GM12878 (cell line): ENCODE results near the gene PLXNA4. TPM values are rescaled to one million over a fixed set of nuclear protein-coding genes. Genes with fewer than 3 reads are reported as not detected.

Source experiments
- ATAC-seq: fragments of 200-7000 bp; cut with Tn5 transposase; 3 replicates; pipeline ENCODE4 v1.9.1; 2020; ENCODE audit warnings: mild to moderate bottlenecking, moderate library complexity
- BruUV-seq: library from RNA; stranded (reverse); fragments of 400-500 nt; replicated peaks from 2 replicates; lab custom pipeline; 2021; lab: Mats Ljungman, UMichigan
- CTCF ChIA-PET: fragments of 300-600 bp; sonication (Branson Sonifier 250); formaldehyde crosslinking; extraction: SDS; loops from one replicate; lab custom pipeline; 2021; ENCODE audit warnings: inconsistent platforms; lab: Yijun Ruan, JAX
- POLR2A ChIA-PET: fragments of 350-600 bp; formaldehyde crosslinking; extraction: SDS; loops from one replicate; lab custom pipeline; 2021; ENCODE audit warnings: inconsistent platforms; lab: Charles Lee
- RAD21 ChIA-PET: fragments of 300-600 bp; sonication (Branson Sonifier 250); formaldehyde crosslinking; loops from one replicate; lab custom pipeline; 2023; ENCODE audit warnings: antibody characterized with exemption; ENCODE audit not compliant: unreplicated experiment; lab: Charles Lee
- SMC1A ChIA-PET: fragments of 300-600 bp; sonication (Branson Sonifier 250); formaldehyde crosslinking; loops from one replicate; lab custom pipeline; 2023; ENCODE audit not compliant: unreplicated experiment, uncharacterized antibody; lab: Charles Lee
- DNase-seq: peaks from one replicate; pipeline ENCODE4 v3.0.0-alpha.2; 2011; ENCODE audit warnings: low read depth, low spot score
- FAIRE-seq: peaks from 3 replicates; lab custom pipeline; 2011; peaks lifted over from hg19 to GRCh38; lab: Jason Lieb, UNC
- H2AFZ ChIP-seq: 2 replicates; pipeline ENCODE4 v1.6.0; 2011; ENCODE audit warnings: low read depth, low read length, control low read depth; ENCODE audit not compliant: control insufficient read depth
- H3K27ac ChIP-seq: 2 replicates; pipeline ENCODE4 v1.5.1; 2011; ENCODE audit warnings: control low read depth; ENCODE audit not compliant: control insufficient read depth, insufficient read depth
- H3K27me3 ChIP-seq, 2 experiments: replicated peaks in 1 of 2; 2 replicates each; pipeline versions ENCODE4 v1.6.0 to v1.6.1; 2011; ENCODE audit warnings: low read length in 1 of 2; ENCODE audit not compliant: control insufficient read depth in 2 of 2, insufficient read depth in 2 of 2
- H3K36me3 ChIP-seq, 2 experiments: 2 replicates each; pipeline ENCODE4 v1.5.1; 2011; ENCODE audit warnings: low read length in 1 of 2; ENCODE audit not compliant: control insufficient read depth in 2 of 2, insufficient read depth in 2 of 2
- H3K4me1 ChIP-seq: 2 replicates; pipeline ENCODE4 v1.6.1; 2011; ENCODE audit warnings: mild to moderate bottlenecking, low read length, moderate library complexity, mixed read lengths; ENCODE audit not compliant: control insufficient read depth, insufficient read depth
- H3K4me2 ChIP-seq: 2 replicates; pipeline ENCODE4 v1.6.0; 2011; ENCODE audit warnings: control low read depth; ENCODE audit not compliant: control insufficient read depth, insufficient read depth
- H3K4me3 ChIP-seq: fragments of 200-600 bp; sonication (generic); 2 replicates; pipeline ENCODE4 v1.5.1; 2016
- H3K79me2 ChIP-seq: 2 replicates; pipeline ENCODE4 v1.6.0; 2011; ENCODE audit warnings: low read length; ENCODE audit not compliant: control insufficient read depth, insufficient read depth
- H3K9ac ChIP-seq: 2 replicates; pipeline ENCODE4 v1.8.0; 2011; ENCODE audit warnings: low read length, control low read depth, mixed read lengths; ENCODE audit not compliant: control insufficient read depth, insufficient read depth
- H3K9me3 ChIP-seq: replicated peaks from 3 replicates; pipeline ENCODE4 v1.5.1; 2011; ENCODE audit warnings: mild to moderate bottlenecking, low read length; ENCODE audit not compliant: control insufficient read depth, insufficient read depth
- H4K20me1 ChIP-seq: 2 replicates; pipeline ENCODE4 v1.6.0; 2011; ENCODE audit not compliant: control insufficient read depth, insufficient read depth
- ATF7 ChIP-seq: fragments of 450-650 bp; IDR thresholded peaks from 2 replicates; pipeline ENCODE4 v1.6.1; 2016; ENCODE audit warnings: low read depth, mild to moderate bottlenecking
- GATAD2B ChIP-seq: fragments of 450-650 bp; conservative IDR thresholded peaks from 2 replicates; pipeline ENCODE4 v1.6.1; 2017; ENCODE audit warnings: low read depth, mild to moderate bottlenecking, moderate library complexity
- LARP7 ChIP-seq: fragments of 450-650 bp; IDR thresholded peaks from 2 replicates; pipeline ENCODE4 v1.6.1; 2017; ENCODE audit warnings: mild to moderate bottlenecking
- MAX ChIP-seq: IDR thresholded peaks from 2 replicates; pipeline ENCODE4 v1.6.1; 2012; ENCODE audit warnings: low read depth, low read length, improper control_type of control experiment
- ZBTB40 ChIP-seq: fragments of 450-650 bp; IDR thresholded peaks from 2 replicates; pipeline ENCODE4 v1.6.1; 2016; ENCODE audit warnings: mild to moderate bottlenecking, moderate library complexity, borderline replicate concordance
- WGBS: methylation state at CpG from one replicate; pipeline ENCODE4 v1.1.6; 2016; ENCODE audit warnings: low lambda C conversion rate; ENCODE audit not compliant: insufficient replicate concordance, insufficient coverage; ENCODE audit errors: missing lambda C conversion rate; 5-methylcytosine and 5-hydroxymethylcytosine counted together
- in situ Hi-C: fragments of 300-500 bp; cut with MboI; formaldehyde crosslinking; loops from 9 replicates; pipeline ENCODE4 v1.14.3; 2018; ENCODE audit warnings: mixed read lengths
- intact Hi-C: fragments of 100-400 bp; cut with micrococcal nuclease; formaldehyde crosslinking; loops from one replicate; pipeline ENCODE4 v1.14.2; 2022; ENCODE audit not compliant: unreplicated experiment
- polyA plus RNA-seq, 11 experiments: library from polyadenylated mRNA; depleted of rRNA in 4 of 11; unstranded in 6 of 11; stranded (reverse) in 5 of 11; fragments of >200 nt; fragmentation: Nextera tagmentation in 4 of 11; fragmentation: Illumina TruSeq in 1 of 11; extraction: Ambion mirVana in 4 of 11; extraction: Trizol in 1 of 11; gene quantifications; 1 replicate in 1 of 11; 2 replicates in 10 of 11; pipeline versions ENCODE4 v1.2.1 to v1.2.3, GENCODE V29; 2011 to 2016; ENCODE audit warnings: inconsistent platforms in 2 of 11, missing spikeins in 2 of 11, low read depth in 1 of 11
- total RNA-seq, 4 experiments: library from RNA; depleted of rRNA in 3 of 4; stranded (reverse); fragments of >200 nt in 3 of 4; fragmentation: Illumina TruSeq in 1 of 4; extraction: Trizol in 1 of 4; gene quantifications; 2 replicates each; pipeline versions ENCODE4 v1.2.1 to v1.2.3, GENCODE V29; 2013 to 2021
- TF ChIP-seq, protein P1 (sequence below): IDR thresholded peaks from 2 replicates; pipeline ENCODE4 v1.6.1; 2012; ENCODE audit warnings: improper control_type of control experiment, low read depth, low read length; ENCODE audit not compliant: insufficient replicate concordance

PLXNA4 gene
- total and polyA plus RNA-seq, 10 of the 15 experiments (the other 5 are each of a cell fraction or from before 2014, with no cell fraction given): 0.03 TPM; not detected in 9

DNA sequence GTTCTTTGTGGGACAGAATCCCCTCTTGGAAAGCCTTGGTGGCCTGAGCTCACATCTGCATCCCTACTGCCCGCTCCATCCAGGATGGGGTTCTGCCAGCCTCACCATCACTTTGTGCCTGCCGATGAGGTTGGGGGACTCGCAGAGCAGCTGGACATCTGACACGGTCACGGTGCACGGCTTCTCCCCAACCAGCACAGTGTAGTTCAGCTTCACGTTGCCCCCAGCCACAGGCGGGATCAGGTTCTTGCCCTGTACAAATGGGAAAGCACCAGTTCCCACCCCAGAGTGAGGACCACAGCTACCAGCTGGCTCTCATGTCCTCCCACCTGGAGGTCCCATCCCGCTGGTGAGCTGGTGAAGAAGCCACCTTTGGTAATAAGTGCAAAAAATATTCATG lies 395.8 kb downstream of the PLXNA4 start:
- ChIA-PET SMC1A (no interaction called here), RAD21 (no interaction called here), CTCF (no interaction called here), POLR2A (no interaction called here)
- Histone ChIP-seq H3K27ac (no peak overlapping the region), H3K4me3 (no peak overlapping the region), H2AFZ (no peak overlapping the region), H4K20me1 (no peaks in the 10 kb centered on the region), H3K27me3 (no peaks in the 10 kb centered on the region), H3K36me3 (no peaks in the 10 kb centered on the region), H3K9me3 (no peaks in the 10 kb centered on the region), H3K4me1 (no peaks in the 10 kb centered on the region), H3K4me2 (no peak overlapping the region), H3K79me2 (no peaks in the 10 kb centered on the region), H3K9ac (no peak overlapping the region)
- intact Hi-C loops (no loop called here), in situ Hi-C loops (no loop called here)
- ATAC-seq (no peak), DNase-seq (no peak), FAIRE-seq (no peak)
- TF ChIP-seq, protein P1, sequence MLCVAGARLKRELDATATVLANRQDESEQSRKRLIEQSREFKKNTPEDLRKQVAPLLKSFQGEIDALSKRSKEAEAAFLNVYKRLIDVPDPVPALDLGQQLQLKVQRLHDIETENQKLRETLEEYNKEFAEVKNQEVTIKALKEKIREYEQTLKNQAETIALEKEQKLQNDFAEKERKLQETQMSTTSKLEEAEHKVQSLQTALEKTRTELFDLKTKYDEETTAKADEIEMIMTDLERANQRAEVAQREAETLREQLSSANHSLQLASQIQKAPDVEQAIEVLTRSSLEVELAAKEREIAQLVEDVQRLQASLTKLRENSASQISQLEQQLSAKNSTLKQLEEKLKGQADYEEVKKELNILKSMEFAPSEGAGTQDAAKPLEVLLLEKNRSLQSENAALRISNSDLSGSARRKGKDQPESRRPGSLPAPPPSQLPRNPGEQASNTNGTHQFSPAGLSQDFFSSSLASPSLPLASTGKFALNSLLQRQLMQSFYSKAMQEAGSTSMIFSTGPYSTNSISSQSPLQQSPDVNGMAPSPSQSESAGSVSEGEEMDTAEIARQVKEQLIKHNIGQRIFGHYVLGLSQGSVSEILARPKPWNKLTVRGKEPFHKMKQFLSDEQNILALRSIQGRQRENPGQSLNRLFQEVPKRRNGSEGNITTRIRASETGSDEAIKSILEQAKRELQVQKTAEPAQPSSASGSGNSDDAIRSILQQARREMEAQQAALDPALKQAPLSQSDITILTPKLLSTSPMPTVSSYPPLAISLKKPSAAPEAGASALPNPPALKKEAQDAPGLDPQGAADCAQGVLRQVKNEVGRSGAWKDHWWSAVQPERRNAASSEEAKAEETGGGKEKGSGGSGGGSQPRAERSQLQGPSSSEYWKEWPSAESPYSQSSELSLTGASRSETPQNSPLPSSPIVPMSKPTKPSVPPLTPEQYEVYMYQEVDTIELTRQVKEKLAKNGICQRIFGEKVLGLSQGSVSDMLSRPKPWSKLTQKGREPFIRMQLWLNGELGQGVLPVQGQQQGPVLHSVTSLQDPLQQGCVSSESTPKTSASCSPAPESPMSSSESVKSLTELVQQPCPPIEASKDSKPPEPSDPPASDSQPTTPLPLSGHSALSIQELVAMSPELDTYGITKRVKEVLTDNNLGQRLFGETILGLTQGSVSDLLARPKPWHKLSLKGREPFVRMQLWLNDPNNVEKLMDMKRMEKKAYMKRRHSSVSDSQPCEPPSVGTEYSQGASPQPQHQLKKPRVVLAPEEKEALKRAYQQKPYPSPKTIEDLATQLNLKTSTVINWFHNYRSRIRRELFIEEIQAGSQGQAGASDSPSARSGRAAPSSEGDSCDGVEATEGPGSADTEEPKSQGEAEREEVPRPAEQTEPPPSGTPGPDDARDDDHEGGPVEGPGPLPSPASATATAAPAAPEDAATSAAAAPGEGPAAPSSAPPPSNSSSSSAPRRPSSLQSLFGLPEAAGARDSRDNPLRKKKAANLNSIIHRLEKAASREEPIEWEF: no peak
- TF ChIP-seq ATF7: no peak
- TF ChIP-seq MAX: no peak
- no peak for TF ChIP-seq LARP7
- no peak for TF ChIP-seq GATAD2B
- TF ChIP-seq ZBTB40: no peak
- WGBS: 38% methylated on average over 9 of the region's 9 CpGs
- no TSS peak for BruUV-seq
